Stimulated activated naive CD8-positive, alpha-beta T cell treated with anti-CD3 and anti-CD28 coated beads, Interleukin-15, Interleukin-2, amounts not matched to agents 100 U/mL and 50 U/mL, for 24 hours (primary cell): ENCODE results near the gene CEBPB.
"Not testable (repeated sequence)": the region's sequence is repeated elsewhere in the genome, so short reads cannot be mapped to it uniquely, and the experiment has no call there.

ENCODE experiments used
- ATAC-seq: fragments of 150-1000 bp; cut with Tn5 transposase; one replicate; pipeline ENCODE4 v1.10.0; 2021
- DNase-seq: peaks from one replicate; pipeline ENCODE4 v3.0.0; 2021

The CEBPB gene

GRCh38 chr20:50190251-50191064 is at the start of gene CEBPB:
Gene CEBPB (plus strand): TSS chr20:50190830. CDS start chr20:50191034, 204 bp downstream.
- DNase-seq (peak; percentile 92), ATAC-seq (peak; percentile 61)

- ATAC-seq (no peak), DNase-seq (no peak)
Measured at GRCh38 chr20:50141018-50141675, 49.5 kb upstream of the CEBPB start.

GRCh38 chr20:50141811-50142561 is 48.6 kb upstream of the CEBPB start:
- ATAC-seq: no peak
- no peak for DNase-seq

- ATAC-seq (no peak), DNase-seq (no peak)
Measured at GRCh38 chr20:50142812-50143211, 47.8 kb upstream of the CEBPB start.

GRCh38 chr20:50144362-50144761 is 46.3 kb upstream of the CEBPB start:
- DNase-seq (no peak), ATAC-seq (no peak)

- DNase-seq (no peak), ATAC-seq (no peak)
Measured at GRCh38 chr20:50145566-50145965, 45.1 kb upstream of the CEBPB start.

GRCh38 chr20:50146214-50146613 is 44.4 kb upstream of the CEBPB start:
- no peak for DNase-seq
- ATAC-seq: no peak

- ATAC-seq: peak; percentile 91
- peak; percentile 72 for DNase-seq
Measured at GRCh38 chr20:50146732-50147662, 43.6 kb upstream of the CEBPB start.

- no peak for DNase-seq
- ATAC-seq: no peak
Measured at GRCh38 chr20:50149481-50150254, 41.0 kb upstream of the CEBPB start.

- ATAC-seq: no peak
- no peak for DNase-seq
Measured at GRCh38 chr20:50151034-50151743, 39.4 kb upstream of the CEBPB start.

GRCh38 chr20:50152394-50153152 is 38.1 kb upstream of the CEBPB start:
- no peak for DNase-seq
- no peak for ATAC-seq

GRCh38 chr20:50153153-50153499 is 37.5 kb upstream of the CEBPB start:
- no peak for ATAC-seq
- peak; percentile 23 for DNase-seq

- DNase-seq (peak; percentile 87), ATAC-seq (peak; percentile 97)
Measured at GRCh38 chr20:50153500-50154377, 36.9 kb upstream of the CEBPB start, which contains the start of gene PEDS1. Gene PEDS1 (minus strand): TSS chr20:50153723. CDS start chr20:50153637, 86 bp downstream.

- DNase-seq, ATAC-seq: not testable (repeated sequence)
Measured at GRCh38 chr20:50161494-50161893, 29.1 kb upstream of the CEBPB start.

GRCh38 chr20:50163570-50164317 is 26.9 kb upstream of the CEBPB start:
- no peak for DNase-seq
- ATAC-seq: no peak

- peak; percentile 85 for DNase-seq
- peak; percentile 97 for ATAC-seq
Measured at GRCh38 chr20:50165684-50166554, 24.7 kb upstream of the CEBPB start.
